Karpas-422 (cell line): Measurements from ENCODE around the gene SPOCK2. TPM values are rescaled to one million over a fixed set of nuclear protein-coding genes. Genes with fewer than 3 reads are reported as not detected.

Source experiments
- DNase-seq: peaks from one replicate; pipeline ENCODE4 v3.0.0-alpha.2; 2015
- H2AFZ ChIP-seq: fragments of 200-600 bp; sonication (generic); 2 replicates; pipeline ENCODE4 v1.6.1; 2014; ENCODE audit warnings: antibody characterized with exemption, low read length, mixed read lengths
- H3K27ac ChIP-seq: fragments of 200-600 bp; sonication (generic); 2 replicates; pipeline ENCODE4 v1.5.1; 2014; ENCODE audit warnings: mild to moderate bottlenecking, low read length, moderate library complexity
- H3K27me3 ChIP-seq: fragments of 200-600 bp; sonication (generic); 2 replicates; pipeline ENCODE4 v1.6.1; 2014; ENCODE audit warnings: low read length, mixed read lengths
- H3K36me3 ChIP-seq: fragments of 200-600 bp; sonication (generic); 2 replicates; pipeline ENCODE4 v1.6.1; 2014; ENCODE audit warnings: low read length, mixed read lengths; ENCODE audit not compliant: insufficient read depth
- H3K4me1 ChIP-seq: fragments of 200-600 bp; sonication (generic); 2 replicates; pipeline ENCODE4 v1.6.1; 2014; ENCODE audit warnings: mild to moderate bottlenecking, low read length, mixed read lengths
- H3K4me2 ChIP-seq: fragments of 200-600 bp; sonication (generic); 2 replicates; pipeline ENCODE4 v1.6.1; 2014; ENCODE audit warnings: low read length, low read depth, mild to moderate bottlenecking; ENCODE audit not compliant: poor library complexity, severe bottlenecking
- H3K4me3 ChIP-seq: fragments of 200-600 bp; sonication (generic); 2 replicates; pipeline ENCODE4 v1.5.1; 2014; ENCODE audit warnings: mild to moderate bottlenecking, antibody characterized with exemption, low read length, mixed read lengths
- H3K79me2 ChIP-seq: fragments of 200-600 bp; sonication (generic); 2 replicates; pipeline ENCODE4 v1.6.1; 2014; ENCODE audit warnings: mild to moderate bottlenecking, low read length, mixed read lengths
- H3K9ac ChIP-seq: fragments of 200-600 bp; sonication (generic); 2 replicates; pipeline ENCODE4 v1.6.0; 2014; ENCODE audit warnings: low read length
- H3K9me2 ChIP-seq: fragments of 200-600 bp; sonication (generic), shearing (Covaris generic); replicated peaks from 2 replicates; pipeline ENCODE4 v1.6.0; 2014; ENCODE audit warnings: mild to moderate bottlenecking, low read length, moderate library complexity; ENCODE audit not compliant: insufficient read depth
- H3K9me3 ChIP-seq: fragments of 300-700, 200-600 bp; sonication (generic); 2 replicates; pipeline ENCODE4 v1.6.1; 2014; ENCODE audit warnings: low read length, mixed read lengths
- H4K20me1 ChIP-seq: fragments of 200-600 bp; sonication (generic); 2 replicates; pipeline ENCODE4 v1.6.1; 2014; ENCODE audit warnings: mild to moderate bottlenecking, antibody characterized with exemption, low read length, low read depth; ENCODE audit not compliant: insufficient read depth
- total RNA-seq: library from RNA; depleted of rRNA; stranded (reverse); fragments of >200 nt; shearing (Covaris generic); gene quantifications from 2 replicates; pipeline ENCODE4 v1.2.3, GENCODE V29; 2014; ENCODE audit warnings: low replicate concordance

SPOCK2 gene
- total RNA-seq, 1 experiment from 2014 or later = not detected

- Histone ChIP-seq H3K9me2 (no peaks in the 10 kb centered on the region), H3K4me3 (no peak overlapping the region), H3K36me3 (no peaks in the 10 kb centered on the region), H4K20me1 (no peaks in the 10 kb centered on the region), H3K9ac (no peak overlapping the region), H3K9me3 (no peaks in the 10 kb centered on the region), H3K4me1 (no peaks in the 10 kb centered on the region), H3K79me2 (no peaks in the 10 kb centered on the region), H3K4me2 (no peak overlapping the region), H2AFZ (no peak overlapping the region), H3K27ac (no peak overlapping the region), H3K27me3 (no peaks in the 10 kb centered on the region)
- no peak for DNase-seq
Measured at GRCh38 chr10:72014785-72015480, 73.4 kb downstream of the SPOCK2 start.

GRCh38 chr10:72014197-72014596, 74.2 kb downstream of the SPOCK2 start:
- no peaks in the 10 kb centered on the region for H4K20me1 ChIP-seq

GRCh38 chr10:72013202-72013945, 75.0 kb downstream of the SPOCK2 start:
- Histone ChIP-seq H2AFZ (no peak overlapping the region), H3K4me2 (no peak overlapping the region), H3K36me3 (no peaks in the 10 kb centered on the region), H3K4me3 (no peak overlapping the region), H3K9ac (no peak overlapping the region), H3K27ac (no peak overlapping the region), H3K4me1 (no peaks in the 10 kb centered on the region), H3K79me2 (no peaks in the 10 kb centered on the region), H4K20me1 (no peaks in the 10 kb centered on the region), H3K9me2 (no peaks in the 10 kb centered on the region), H3K27me3 (no peaks in the 10 kb centered on the region), H3K9me3 (no peaks in the 10 kb centered on the region)
- no peak for DNase-seq

More at GRCh38 chr10:72014197-72014596, 74.2 kb downstream of the SPOCK2 start:
- Histone ChIP-seq H3K4me3 (no peak overlapping the region), H3K27me3 (no peaks in the 10 kb centered on the region), H3K4me1 (no peaks in the 10 kb centered on the region), H3K27ac (no peak overlapping the region), H2AFZ (no peak overlapping the region), H3K79me2 (no peaks in the 10 kb centered on the region), H3K36me3 (no peaks in the 10 kb centered on the region), H3K4me2 (no peak overlapping the region), H3K9ac (no peak overlapping the region), H3K9me2 (no peaks in the 10 kb centered on the region), H3K9me3 (no peaks in the 10 kb centered on the region)
- no peak for DNase-seq

GRCh38 chr10:72012796-72013195, 75.6 kb downstream of the SPOCK2 start:
- no peak overlapping the region for H3K4me3 ChIP-seq
- H3K4me2 ChIP-seq = no peak overlapping the region

GRCh38 chr10:72011976-72012512, 76.3 kb downstream of the SPOCK2 start:
- Histone ChIP-seq H3K36me3 (no peaks in the 10 kb centered on the region), H3K9me2 (no peaks in the 10 kb centered on the region), H3K79me2 (no peaks in the 10 kb centered on the region), H3K9me3 (no peaks in the 10 kb centered on the region), H3K9ac (no peak overlapping the region), H4K20me1 (no peaks in the 10 kb centered on the region), H3K4me3 (no peak overlapping the region), H3K4me1 (no peaks in the 10 kb centered on the region), H3K27ac (no peak overlapping the region), H3K4me2 (no peak overlapping the region), H2AFZ (no peak overlapping the region), H3K27me3 (no peaks in the 10 kb centered on the region)
- DNase-seq = no peak

More at GRCh38 chr10:72012796-72013195, 75.6 kb downstream of the SPOCK2 start:
- H2AFZ ChIP-seq = no peak overlapping the region
- no peaks in the 10 kb centered on the region for H3K36me3 ChIP-seq
- no peak for DNase-seq
- H4K20me1 ChIP-seq = no peaks in the 10 kb centered on the region
- no peak overlapping the region for H3K9ac ChIP-seq
- no peaks in the 10 kb centered on the region for H3K9me3 ChIP-seq
- H3K27ac ChIP-seq = no peak overlapping the region
- H3K79me2 ChIP-seq = no peaks in the 10 kb centered on the region
- H3K9me2 ChIP-seq = no peaks in the 10 kb centered on the region
- H3K27me3 ChIP-seq = no peaks in the 10 kb centered on the region
- no peaks in the 10 kb centered on the region for H3K4me1 ChIP-seq

- Histone ChIP-seq H3K4me2 (no peak overlapping the region), H4K20me1 (no peaks in the 10 kb centered on the region), H3K36me3 (no peaks in the 10 kb centered on the region), H3K9ac (no peak overlapping the region), H3K27ac (no peak overlapping the region), H3K79me2 (no peaks in the 10 kb centered on the region), H2AFZ (no peak overlapping the region), H3K9me2 (no peaks in the 10 kb centered on the region), H3K9me3 (no peaks in the 10 kb centered on the region), H3K27me3 (no peaks in the 10 kb centered on the region), H3K4me3 (no peak overlapping the region), H3K4me1 (no peaks in the 10 kb centered on the region)
- no peak for DNase-seq
Measured at GRCh38 chr10:72011468-72011867, 76.9 kb downstream of the SPOCK2 start.

GRCh38 chr10:72011016-72011415, 77.3 kb downstream of the SPOCK2 start:
- Histone ChIP-seq H2AFZ (no peak overlapping the region), H3K4me2 (no peak overlapping the region), H3K27ac (no peak overlapping the region), H3K4me1 (no peaks in the 10 kb centered on the region), H4K20me1 (no peaks in the 10 kb centered on the region), H3K9ac (no peak overlapping the region), H3K79me2 (no peaks in the 10 kb centered on the region), H3K4me3 (no peak overlapping the region), H3K9me3 (no peaks in the 10 kb centered on the region), H3K27me3 (no peaks in the 10 kb centered on the region), H3K9me2 (no peaks in the 10 kb centered on the region), H3K36me3 (no peaks in the 10 kb centered on the region)
- DNase-seq = no peak

GRCh38 chr10:72010234-72010973, 77.9 kb downstream of the SPOCK2 start:
- H3K27ac ChIP-seq = no peak overlapping the region
- no peaks in the 10 kb centered on the region for H3K27me3 ChIP-seq
- H3K9ac ChIP-seq = no peak overlapping the region
- no peak overlapping the region for H2AFZ ChIP-seq
- no peaks in the 10 kb centered on the region for H3K9me3 ChIP-seq
- H3K9me2 ChIP-seq = no peaks in the 10 kb centered on the region
- H3K36me3 ChIP-seq = no peaks in the 10 kb centered on the region
- DNase-seq = no peak
- H3K79me2 ChIP-seq = no peaks in the 10 kb centered on the region
- H4K20me1 ChIP-seq = no peaks in the 10 kb centered on the region
- no peak overlapping the region for H3K4me3 ChIP-seq
- H3K4me2 ChIP-seq = no peak overlapping the region
- no peaks in the 10 kb centered on the region for H3K4me1 ChIP-seq
